NCI-H1048 (cell line): ENCODE data around the gene TSPAN9.

ENCODE experiments used
- DNase-seq: peaks from one replicate; lab custom pipeline; 2025; lab: John Stamatoyannopoulos, UW

TSPAN9 gene

DNA sequence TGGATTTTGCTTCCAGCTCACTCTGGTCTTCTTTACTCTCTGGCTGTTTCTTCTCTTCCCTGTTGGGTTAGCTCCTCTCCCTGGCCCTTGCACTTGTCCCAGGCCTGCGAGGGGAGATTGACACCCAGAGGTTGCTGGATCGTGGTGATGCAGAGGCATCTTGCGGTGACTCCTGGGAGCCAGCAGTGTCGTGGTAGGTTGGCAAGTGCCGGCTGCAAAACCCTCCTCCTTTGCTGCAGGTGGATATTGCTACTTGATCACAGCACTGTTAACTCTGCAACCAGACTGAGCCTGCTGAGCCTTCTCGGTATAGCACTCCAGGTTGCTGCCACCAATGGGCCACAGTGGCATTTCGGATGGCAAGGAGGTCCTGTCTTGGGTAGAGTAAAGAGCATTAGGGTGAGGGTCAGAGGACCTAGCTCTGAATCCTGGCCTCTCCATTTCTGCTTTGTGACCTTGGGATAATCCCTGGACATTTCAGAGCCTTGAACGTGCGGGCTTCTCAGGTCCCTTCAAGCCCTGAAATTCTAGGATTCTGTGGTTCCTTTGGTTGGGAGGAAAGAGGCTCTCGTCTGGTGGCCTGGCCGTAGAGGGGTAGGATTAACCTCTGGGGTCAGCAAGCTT is 87.4 kb downstream of the TSPAN9 start:
- no peak for DNase-seq

DNA sequence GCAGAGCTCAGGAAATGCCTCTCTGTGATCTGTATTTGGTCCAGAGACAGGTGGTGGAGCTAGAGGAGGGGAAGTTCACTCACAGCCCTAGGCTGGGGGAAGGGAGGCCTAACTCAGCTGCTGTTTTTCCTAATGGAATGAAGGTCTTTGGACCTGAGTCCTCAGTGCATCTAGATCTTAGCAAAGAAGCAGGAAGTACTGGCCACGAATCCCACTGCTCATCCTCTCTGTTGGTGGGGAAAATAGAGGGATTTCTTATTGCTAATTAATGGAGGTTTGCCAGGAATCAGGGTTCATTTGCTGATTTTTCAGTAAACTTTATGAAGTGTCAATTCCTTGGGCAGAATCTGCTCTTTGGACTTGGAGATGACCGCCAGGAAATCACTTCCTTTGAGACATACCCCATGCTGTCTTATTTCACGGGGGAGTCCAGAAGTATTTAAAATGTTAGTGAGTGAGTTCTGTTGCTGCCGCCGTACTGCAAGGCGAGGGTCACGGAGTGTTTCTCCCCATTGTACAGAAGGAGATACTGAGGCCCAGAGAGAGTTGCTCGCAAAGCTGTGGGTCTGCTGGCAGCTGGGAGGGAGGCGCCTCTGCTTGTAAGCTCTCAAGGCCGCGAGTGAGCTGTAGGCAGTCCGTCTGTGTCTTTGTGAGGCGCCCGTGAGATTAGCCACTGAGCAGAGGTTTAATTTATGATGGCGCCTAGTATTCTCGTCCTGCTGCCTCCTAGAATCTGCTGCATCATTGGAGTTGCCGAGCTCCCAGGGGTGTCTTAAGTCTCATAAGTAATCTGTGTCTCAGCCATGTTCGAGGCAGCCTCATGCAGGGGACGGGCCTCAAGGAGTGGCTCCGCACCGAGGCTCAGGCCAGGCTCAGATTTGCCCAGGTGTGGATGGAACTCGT is 88.2 kb downstream of the TSPAN9 start:
- no peak for DNase-seq

DNA sequence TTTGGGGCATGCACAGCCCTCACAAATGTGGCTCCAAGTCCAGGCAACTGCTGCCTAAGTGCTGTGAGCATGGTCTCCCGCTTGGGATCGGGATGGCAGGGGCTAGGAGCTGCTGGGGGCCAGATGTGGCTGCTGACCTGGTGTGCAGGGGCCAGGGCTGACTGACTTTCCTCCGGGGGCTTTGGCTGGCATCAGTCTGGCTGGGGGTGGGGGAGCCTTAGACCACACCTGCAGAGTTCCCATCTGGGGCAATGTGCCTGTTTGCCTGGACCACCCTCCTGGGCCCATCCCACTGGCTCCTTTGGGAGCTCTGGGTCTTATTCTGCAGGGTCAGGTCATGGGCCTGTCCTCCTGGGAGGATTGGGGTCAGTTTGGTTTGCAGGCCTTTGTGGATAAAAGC is 90.5 kb downstream of the TSPAN9 start:
- no peak for DNase-seq

DNA sequence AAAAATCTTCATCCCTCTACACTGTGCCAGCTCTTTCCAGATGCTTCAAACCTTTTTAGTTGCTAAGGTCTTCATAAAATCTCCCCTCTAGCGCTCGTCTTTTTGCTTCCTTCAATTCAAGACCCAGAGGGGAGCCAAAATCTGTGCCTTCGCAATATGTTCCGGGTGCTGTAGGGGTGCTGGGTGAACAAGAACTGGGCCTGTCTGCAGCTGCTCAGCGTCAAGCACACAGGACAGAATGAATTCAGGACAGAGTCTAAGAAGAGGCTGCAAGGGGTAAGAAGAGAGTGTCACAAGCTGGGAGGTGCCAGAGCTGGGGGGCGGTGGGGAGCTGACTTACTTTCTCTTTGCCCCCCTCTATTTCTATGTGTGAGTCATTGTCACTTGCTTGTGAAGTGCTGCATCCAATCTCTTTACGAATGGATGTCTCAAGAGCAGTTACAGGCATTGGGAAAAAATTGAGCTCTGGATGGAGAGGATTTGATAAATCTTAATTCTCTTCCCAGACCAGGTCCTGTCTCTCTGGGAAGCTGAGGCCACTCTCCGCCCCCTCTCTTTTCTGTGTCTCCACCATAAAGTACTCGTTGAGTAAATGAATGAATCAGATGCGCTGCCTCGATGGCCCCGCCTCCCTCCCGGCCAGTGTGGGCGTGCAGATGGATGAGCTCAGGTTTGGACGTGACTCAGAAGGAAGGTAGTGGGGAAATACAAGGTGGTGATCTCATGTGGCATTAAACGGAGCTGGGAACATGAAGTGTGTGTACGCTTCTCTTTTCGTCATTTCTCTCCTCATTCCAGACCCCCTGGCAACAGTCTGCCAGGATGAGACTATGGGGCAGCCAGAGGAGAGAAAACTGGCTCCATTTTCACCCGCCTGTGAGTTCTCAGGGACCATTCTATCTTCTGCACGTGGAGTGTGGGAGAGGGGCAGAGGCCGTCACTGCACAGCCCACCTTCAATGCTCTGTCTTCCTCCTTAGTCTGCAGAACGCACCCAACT is 91.3 kb downstream of the TSPAN9 start:
- DNase-seq = no peak

DNA sequence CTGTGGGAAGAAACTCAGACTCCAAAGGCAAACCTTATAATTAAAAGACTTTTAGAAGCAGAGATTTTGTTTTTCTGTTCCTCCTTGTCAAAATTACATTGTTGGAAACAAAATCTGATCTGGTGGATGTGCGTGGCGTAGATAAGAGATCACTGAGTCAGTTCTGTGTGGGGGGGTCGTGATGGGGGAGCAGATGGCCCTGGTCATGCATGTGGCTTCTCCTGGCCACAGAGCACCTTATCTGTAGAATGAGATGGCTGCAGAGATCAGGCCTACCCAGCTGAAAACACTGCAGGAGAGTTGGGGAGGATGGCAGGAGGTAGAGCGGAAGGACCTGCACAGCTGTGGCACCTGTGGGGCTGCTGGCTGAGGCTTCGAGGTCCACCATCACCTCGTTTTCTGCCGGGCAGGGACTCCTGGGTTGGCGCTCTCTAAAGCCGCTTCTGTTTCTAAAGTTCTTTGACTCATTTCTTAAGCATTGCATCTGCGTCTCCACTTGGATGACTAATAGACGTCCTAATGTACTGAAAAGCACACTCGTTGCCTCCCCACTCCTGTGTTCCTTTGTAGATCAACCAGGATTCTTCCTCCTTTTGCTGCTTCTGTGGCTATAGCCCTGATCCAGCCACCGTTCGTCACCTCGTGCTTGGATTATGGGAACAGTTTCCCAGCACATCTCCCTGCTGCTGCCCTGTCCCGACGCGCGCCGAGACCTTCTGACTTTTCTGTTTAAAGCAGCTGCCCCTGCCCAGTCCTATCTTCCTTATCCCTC is 93.4 kb downstream of the TSPAN9 start:
- no peak for DNase-seq

DNA sequence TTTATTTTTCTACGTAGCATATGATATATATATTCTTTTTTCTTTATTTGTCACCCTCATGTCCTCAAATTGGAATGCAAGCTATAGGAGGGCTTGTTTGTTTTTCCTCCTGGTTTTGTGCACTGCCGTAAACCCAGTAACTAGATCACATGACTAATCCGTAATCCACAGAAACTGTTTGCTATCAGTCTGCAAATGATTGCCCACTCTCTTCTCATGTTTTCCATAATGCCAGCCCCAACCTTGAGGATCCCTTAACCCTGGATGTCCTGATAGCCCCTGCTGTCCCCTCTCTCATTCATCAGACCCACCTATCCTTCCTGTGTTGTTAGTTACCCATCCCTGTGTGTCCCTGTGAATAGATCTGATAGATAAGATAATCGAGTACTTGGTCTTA is 94.0 kb downstream of the TSPAN9 start:
- DNase-seq = no peak

DNA sequence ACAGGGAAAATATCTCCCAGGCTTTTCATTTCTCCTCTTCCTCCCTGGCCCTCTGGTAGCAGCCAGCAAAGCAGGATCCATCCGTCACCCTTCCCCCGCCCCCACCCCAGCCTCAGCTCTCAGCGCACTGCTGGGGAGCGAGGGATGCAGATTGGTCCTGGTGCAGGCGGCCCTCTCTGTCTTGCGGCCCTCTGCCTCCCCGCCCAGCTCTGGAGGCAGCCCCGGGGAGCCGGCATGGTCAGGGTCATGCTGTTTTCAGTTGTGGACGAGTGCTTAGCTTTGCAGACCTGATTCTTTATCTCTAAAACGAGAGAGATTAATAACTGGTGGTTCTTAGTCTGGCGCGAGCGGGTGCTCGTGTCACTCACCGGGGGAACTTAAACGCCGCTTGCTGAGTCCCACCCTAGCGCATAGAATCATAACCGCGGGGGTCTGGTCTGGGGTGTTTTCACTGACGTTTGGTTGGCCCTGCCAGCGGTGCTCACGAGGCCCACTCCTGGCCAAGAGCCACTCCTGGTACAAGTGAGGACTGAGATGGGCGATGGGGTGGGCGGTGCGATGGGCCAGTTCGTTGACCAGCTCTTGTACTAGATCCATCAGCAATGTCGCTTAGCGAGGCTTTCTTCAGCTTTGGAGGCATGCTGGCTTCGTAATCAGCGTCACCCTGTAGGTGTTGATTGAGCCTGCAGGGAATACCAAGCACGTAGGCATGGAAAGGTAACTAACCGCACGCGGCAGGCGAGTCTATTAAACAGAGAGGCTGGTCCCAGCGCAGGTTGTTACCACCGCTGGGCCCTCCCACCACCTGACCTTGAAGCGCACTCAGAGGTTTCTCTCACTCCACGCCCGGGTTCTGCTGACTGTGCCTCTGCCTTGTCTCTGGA is 95.2 kb downstream of the TSPAN9 start:
- DNase-seq = no peak

DNA sequence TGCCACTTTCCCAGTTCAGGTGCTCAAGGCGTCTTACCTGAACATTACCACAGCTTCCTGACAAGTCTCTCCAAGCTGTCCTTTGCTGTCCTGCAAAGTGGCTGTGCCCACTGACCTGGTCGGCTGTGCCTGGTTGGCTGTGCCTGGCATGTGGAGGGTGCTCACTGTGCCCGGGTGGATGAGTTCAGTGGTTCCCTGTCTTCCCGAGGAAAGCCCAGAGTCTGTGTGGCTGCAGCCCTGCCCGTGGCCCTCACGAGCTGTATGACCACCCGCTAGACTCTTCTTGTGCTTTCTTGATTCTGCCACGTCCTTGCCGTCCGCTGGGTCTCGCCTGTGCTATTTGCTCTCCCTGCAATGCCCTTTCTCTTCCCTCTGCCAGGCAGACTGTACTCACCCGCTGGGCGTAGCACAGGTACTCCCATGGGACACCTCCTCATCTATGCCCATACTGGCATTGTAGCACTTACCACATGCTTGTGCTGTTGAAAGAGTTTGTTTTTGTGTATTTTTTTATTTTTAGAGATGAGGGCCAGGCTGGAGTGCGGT is 95.9 kb downstream of the TSPAN9 start:
- no peak for DNase-seq

DNA sequence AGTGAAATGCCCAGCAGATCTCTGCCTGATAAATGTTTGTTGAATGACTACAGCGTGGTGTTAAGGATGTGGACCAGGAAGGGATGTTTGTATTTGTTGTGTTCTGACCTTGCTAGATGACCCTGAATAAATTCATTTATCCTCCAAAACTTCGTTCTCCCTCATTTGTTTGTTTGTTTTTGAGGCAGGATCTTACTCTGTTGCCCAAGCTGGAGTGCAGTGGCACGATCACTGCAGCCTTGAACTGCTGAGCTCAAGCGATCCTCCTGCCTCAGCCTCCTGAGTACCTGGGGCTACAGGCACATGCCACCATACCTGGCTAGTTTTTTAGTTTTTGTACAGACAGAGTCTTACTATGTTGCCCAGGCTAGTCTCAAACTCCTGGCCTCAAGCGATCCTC is 96.7 kb downstream of the TSPAN9 start:
- no peak for DNase-seq

DNA sequence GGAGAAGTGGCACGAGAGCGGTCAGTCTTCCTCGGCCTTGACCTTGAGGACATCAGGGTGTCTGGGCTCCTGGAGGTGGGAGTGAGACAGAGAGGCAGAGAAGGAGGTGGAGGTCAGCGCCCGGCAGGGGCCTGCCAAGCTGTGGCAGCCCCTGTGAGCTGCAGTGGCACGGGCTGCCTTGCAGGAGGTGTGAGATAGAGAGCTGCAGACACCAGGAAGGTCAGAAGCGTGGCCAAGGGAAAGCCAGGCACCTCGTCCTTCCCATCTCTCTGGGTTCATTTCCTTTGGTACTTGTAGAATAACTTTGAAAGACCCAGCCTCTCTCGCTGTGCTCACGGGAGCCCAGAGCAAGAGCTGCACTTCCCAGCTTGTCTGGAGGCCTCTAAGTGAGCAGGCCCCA is 98.1 kb downstream of the TSPAN9 start:
- DNase-seq = no peak

DNA sequence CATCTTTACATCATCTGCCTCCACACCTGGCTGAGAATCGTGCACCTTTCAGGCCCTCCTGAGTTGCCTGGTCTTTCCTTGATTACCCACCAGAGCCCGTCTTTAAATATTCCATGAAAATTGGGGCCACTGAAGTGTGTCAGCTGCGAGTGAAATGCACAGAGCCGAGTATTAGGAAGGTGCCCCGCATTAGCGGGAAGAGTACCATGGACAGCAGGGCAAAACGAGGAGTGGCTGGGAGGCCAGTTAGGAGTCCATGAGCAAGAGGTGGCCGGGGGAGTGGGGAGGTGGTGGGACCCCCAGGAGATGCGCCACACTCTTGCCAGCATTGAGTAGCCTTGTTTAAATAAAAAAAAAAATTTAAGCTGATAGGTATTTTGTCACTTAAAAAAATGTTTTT is 99.6 kb downstream of the TSPAN9 start:
- DNase-seq = no peak

DNA sequence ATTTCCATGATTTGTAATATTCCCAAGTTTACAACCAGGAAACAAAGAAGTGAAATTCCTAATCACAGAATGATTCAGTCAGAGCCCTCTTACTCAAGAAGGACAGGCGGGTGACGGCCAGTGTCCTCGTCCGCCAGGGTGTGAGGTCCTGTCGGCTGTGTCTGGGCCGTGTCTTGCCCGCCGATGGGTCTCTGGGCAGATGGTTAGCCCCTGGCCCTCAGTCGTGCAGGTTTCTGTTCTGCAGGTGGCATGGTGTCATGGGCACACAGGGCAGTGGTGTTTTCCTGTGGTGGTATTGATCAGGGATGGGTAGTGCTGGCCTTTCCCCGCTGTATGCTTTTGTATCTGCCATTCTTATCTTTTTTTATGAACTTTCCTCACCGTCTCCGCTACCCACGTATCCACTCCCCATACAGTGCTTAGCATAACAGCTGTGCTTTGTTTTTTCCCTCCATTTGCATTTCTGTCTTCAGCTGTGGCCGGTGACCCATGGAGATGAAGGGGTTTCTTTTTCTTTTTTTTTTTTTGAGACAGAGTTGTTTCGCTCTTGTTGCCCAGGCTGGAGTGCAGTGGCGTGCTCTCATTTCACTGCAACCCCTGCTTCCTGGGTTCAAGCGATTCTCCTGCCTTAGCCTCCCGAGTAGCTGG is 100.7 kb downstream of the TSPAN9 start:
- DNase-seq = no peak

DNA sequence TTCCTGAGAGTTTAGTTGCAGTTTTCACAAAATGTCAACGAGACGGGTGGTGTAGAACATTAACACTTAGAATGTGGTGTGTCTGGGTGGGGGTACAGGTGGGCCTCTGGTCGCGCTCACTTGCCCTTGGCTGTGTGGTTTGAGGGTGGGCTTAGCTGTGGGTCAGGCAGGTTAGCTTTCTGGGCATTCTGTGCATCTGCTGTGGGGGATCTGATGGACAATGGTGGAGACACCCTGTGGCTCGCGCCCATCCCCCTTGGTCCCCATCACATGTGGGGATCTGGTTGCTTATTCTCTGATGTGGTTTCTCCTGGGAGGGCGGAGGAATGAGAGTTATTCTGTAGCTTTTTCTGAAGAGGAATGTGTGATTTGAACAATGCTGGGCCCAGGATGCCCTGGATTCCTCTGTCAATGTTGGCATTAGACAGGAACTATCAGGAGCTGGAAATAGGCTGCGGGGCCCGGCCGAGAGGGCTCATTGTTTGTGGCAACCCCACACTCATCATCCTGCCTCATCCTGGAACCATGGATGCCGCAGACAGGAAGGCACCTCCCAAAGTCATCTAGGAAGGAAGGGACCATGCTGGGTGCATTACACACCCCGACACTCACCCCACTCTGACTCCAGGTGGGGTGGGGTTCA is 101.6 kb downstream of the TSPAN9 start:
- DNase-seq = no peak

DNA sequence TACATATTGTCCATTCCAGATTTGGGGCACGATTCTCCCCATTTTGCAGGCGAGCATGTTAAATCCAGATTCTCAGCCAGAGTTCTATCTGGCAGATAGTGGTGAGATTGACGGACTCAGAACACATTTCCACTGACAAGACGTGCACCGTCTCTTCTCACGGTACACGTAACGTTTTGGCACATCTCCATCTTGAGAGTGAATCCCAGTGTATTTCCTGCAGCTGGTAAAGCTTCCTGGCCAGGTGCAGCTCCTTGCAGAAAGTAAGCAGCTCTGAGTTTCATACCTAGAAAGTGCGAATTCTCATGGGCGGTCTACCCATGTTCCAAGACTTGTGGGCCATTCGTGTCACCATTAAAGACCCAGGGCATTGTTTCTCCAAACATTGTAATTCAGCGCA is 102.6 kb downstream of the TSPAN9 start:
- DNase-seq = no peak

DNA sequence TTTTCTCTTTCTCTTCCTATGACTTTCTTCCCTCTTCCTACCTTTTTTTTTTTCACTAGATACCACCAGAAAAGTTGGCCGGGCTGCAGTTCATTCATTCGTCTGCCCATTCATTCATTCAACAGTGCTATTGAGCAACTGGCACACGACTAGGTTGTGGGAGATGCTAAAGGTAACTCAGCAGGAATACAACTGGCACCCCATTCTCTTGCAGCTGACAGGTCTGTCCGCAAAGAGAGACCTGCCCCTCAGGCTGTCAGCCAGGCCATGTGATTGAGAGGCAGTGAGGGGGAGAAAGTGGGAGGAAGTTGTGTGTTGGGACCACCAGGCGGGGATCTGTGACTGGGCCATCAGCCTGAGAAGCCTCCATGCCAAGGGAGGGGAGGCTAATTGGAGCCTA is 105.2 kb downstream of the TSPAN9 start:
- DNase-seq = no peak

DNA sequence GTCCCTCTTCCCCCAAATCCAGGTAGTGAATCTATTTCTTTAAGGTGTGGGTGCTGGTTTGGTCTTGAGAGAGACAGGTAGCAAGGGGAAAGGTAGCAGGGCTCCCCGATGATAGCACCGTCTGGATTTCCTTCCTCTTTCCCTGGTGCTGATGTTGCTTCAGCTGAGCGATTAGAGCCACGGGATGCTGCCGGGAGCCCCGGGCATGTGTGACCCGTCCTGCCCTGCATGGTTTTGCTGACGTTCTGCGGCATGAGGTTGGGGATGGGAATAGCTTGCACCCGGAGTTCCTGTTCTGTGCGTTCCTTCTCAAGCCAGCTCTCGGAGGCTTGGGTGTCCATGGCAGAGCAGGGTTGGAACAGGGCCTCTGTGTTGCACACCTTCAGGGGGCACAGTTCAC is 107.3 kb downstream of the TSPAN9 start:
- no peak for DNase-seq

DNA sequence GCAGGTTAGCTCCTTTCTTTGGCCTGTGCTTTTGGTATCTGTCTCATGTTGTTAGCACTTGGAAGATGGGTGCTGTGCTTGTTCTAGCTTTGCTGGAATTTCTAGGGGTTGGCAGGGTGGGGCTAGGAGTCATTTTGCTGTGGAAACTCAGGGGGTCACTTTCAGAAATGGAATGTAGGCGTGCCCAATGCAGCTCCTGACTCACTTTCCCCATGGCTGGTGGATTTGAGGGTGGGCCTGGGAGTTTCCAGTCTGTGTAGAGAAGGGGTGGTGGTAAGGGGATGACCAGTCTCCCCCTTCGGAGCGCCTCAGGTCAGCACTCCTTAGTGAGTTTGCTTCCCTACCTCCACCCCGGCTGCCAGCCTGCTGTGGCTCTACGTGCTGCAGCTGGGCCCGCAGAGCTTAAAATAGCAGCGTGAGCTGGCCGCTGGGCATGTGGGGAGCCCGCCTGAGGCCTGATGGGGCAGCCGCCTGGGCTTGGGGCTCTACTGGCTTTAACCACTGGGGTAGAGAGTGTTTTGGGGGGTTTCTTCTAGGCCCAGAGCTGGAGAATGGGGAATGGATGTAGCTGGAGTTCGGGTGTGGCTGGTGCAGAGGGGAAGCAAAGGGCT is 108.2 kb downstream of the TSPAN9 start:
- DNase-seq = no peak

DNA sequence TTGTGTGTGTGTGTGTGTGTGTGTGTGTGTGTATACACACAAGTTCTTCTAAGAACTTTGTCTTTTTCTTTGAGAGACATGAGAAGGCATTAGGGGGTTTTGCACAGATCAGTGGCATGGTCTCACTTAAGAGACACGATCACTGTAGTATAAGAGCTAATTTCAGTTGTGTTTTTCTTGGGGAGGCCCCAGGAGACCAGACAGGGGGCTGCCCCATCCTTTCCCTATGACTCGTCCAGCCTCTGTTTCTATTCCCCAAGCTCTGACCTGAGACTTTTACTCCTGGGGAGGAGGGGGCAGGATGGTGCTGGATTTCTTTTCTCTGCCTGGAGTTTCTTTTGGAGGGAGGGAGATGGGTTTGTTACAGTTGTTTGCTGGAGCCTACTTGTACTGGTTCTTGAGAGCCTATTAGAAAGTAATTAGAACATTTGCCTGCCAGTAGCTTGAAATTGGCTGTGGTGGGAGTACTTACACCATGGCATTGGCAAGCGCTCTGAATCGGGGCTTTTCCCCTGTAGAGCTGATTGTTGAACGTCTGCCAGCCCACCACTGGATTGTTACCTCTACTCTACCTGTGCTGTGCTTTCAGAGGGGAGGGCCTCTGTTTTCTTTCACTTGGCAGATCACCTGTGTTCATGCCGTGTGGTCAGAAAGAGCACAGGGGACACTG is 109.5 kb downstream of the TSPAN9 start:
- no peak for DNase-seq
